ENCODE results near the gene STAT3.

DNA sequence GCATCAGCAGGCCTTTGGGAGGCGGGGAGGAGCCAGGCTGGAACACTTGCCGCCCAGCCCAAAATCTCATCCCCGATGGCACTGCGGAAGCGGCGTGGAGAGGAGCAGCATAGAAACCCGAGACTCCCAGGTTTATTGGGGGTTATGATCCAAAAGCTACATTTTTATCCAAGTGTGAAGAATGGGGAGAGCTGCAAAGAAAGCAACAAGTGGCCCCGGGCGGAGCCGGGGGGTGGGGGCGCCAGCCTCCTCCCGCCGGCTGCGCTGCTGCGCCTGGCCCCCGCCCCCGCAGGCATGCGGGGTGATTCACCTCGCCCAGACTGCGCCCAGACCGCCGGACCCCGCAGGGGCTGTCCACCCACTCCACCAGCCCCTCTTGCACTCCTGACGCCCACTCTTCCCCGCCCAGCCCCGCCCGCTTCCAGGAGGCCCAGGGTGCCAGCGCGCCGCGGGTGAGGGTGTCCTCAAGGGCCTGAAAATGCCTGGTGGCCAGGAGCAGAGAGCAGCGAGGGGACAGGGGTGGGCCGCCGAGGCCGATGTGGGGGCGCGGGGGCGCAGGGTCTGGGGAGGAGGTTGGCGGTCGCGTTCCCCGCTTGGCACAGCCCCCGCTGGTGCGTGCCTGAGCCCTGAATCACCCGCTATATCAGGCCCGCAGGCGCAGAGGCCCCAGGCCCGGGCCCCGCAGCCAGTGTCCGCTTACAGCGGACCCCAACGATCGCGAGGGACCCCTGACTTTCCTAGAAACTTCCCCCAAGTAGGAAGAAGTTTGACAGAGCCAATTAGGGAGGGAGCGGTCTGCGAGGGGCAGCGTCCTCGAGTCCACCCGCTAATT, 33.5 kb upstream of the STAT3 start:
- TF ChIP-seq CTCF (IDR thresholded peaks at IDR 0.05; ENCODE audit: insufficient read depth, low read length, poor library complexity, severe bottlenecking) (no peak), EZH2phosphoT487 (conservative IDR thresholded peaks at IDR 0.05; ENCODE audit: low read length) (no peak)

All from SU-DHL-6 (cell line).